HFFc6 (cell line): ENCODE results near the gene NCKAP5. TPM values are rescaled to one million over a fixed set of nuclear protein-coding genes. Genes with fewer than 3 reads are reported as not detected.

Experiments used
- DNase-seq: peaks from one replicate; pipeline ENCODE4 v3.0.0-alpha.2; 2018
- H3K27ac Mint-ChIP-seq: 2 replicates; pipeline ENCODE4 v1.8.0; 2020; ENCODE audit warnings: mild to moderate bottlenecking, mixed read lengths
- H3K27me3 Mint-ChIP-seq: 2 replicates; pipeline ENCODE4 v1.8.0; 2021; ENCODE audit warnings: mild to moderate bottlenecking, moderate library complexity, mixed read lengths; ENCODE audit not compliant: insufficient read depth
- H3K36me3 Mint-ChIP-seq: 2 replicates; pipeline ENCODE4 v1.8.0; 2021; ENCODE audit warnings: low read depth, mixed read lengths
- H3K4me1 Mint-ChIP-seq: 2 replicates; pipeline ENCODE4 v1.8.0; 2020; ENCODE audit warnings: low read depth, mixed read lengths
- H3K4me3 Mint-ChIP-seq: 2 replicates; pipeline ENCODE4 v1.8.0; 2020; ENCODE audit warnings: mild to moderate bottlenecking, moderate library complexity, mixed read lengths
- H3K9me3 Mint-ChIP-seq: 2 replicates; pipeline ENCODE4 v1.8.0; 2020; ENCODE audit warnings: mild to moderate bottlenecking, mixed read lengths
- total RNA-seq, 6 experiments: library from RNA; stranded (reverse); fragmentation: NEBNext Ultra II Directional; extraction: Animal tissue kit (Norgen Biotek cat#: 25700); gene quantifications; 2 replicates in 1 of 6; 3 replicates in 5 of 6; pipeline ENCODE4 v1.2.3, GENCODE V29; 2021
- TF ChIP-seq, protein P1 (sequence below): fragments of 200-600 bp; sonication (generic); IDR thresholded peaks from 2 replicates; pipeline ENCODE4 v1.5.0; 2021; ENCODE audit warnings: antibody characterized with exemption, mild to moderate bottlenecking

The NCKAP5 gene
- total RNA-seq, 6 experiments from 2014 or later, result 0.31 to 4.0 (median 3.1) TPM

DNA sequence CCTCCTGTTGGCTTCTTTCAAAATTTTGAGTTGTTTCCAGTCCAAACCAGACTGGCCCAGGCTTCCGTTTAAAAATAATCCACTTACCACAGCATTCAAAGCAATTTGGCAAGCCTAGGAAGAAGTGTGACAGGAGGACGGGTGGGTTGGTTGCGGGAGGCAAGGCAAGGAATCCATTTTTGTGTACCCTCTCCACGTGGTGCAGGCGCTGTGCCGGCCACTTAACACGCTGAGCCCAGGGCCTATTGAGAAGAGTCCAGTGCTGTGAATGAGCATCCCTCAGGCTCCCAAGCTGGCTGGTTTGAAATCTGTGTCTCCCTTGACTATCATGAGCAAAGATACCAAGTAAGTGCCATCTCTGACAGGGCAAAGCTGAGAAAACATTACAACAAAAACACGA lies 160.9 kb downstream of the NCKAP5 start:
- Mint-ChIP-seq H3K9me3 (no peaks in the 10 kb centered on the region), H3K27ac (no peak overlapping the region), H3K36me3 (no peaks in the 10 kb centered on the region), H3K4me3 (no peak overlapping the region), H3K27me3 (peaks cover 2% of the 10 kb centered on the region), H3K4me1 (peaks cover 22% of the 10 kb centered on the region; the same call in 1 of the 2 replicates)
- DNase-seq, result no peak
- TF ChIP-seq, protein P1, sequence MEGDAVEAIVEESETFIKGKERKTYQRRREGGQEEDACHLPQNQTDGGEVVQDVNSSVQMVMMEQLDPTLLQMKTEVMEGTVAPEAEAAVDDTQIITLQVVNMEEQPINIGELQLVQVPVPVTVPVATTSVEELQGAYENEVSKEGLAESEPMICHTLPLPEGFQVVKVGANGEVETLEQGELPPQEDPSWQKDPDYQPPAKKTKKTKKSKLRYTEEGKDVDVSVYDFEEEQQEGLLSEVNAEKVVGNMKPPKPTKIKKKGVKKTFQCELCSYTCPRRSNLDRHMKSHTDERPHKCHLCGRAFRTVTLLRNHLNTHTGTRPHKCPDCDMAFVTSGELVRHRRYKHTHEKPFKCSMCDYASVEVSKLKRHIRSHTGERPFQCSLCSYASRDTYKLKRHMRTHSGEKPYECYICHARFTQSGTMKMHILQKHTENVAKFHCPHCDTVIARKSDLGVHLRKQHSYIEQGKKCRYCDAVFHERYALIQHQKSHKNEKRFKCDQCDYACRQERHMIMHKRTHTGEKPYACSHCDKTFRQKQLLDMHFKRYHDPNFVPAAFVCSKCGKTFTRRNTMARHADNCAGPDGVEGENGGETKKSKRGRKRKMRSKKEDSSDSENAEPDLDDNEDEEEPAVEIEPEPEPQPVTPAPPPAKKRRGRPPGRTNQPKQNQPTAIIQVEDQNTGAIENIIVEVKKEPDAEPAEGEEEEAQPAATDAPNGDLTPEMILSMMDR, result no peak

DNA sequence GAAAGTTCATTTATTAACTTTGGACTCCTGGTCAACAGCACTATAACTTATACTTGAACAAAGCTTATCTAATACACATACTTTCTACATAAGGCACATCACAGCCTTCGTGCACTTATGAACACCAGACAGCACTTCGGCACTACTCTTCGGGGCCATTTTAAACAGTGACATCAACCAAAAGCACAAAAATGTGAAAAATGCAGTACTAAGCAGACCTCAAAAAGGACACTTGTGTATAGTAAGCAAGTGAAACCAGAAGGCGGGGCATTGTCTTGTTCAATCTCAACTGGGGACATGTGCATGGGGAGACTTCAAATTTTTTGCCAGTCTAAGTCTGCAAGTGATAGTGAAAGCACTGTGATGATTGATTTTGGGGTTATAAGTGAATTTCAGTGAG lies 163.0 kb downstream of the NCKAP5 start:
- peaks cover 3% of the 10 kb centered on the region for H3K27me3 Mint-ChIP-seq
- H3K36me3 Mint-ChIP-seq, result no peaks in the 10 kb centered on the region
- TF ChIP-seq, protein P1, result no peak
- no peaks in the 10 kb centered on the region for H3K9me3 Mint-ChIP-seq
- no peak overlapping the region for H3K4me3 Mint-ChIP-seq
- H3K27ac Mint-ChIP-seq, result no peak overlapping the region
- peaks cover 15% of the 10 kb centered on the region; the same call in 1 of the 2 replicates for H3K4me1 Mint-ChIP-seq
- no peak for DNase-seq

DNA sequence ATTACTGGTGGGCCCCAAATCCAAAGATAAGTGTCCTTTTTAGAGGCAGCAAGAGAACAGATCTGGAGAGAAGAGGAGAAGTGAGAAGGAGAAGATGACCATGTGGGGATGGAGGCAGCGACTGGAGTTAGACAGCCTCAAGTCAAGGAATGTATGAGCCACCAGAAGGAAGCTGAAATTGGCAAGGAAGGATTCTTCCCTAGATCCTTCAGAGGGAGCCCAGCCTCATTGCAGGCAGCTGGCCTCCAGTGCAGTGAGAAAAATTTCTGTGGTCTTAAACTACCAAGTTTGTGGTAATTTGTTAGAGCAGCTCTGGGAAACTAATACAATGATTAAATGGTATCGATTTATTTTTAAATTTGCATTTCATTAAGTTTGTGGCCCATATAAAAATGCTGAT lies 167.9 kb downstream of the NCKAP5 start:
- DNase-seq, result no peak
- H3K27me3 Mint-ChIP-seq, result peaks cover 5% of the 10 kb centered on the region
- no peaks in the 10 kb centered on the region for H3K36me3 Mint-ChIP-seq
- H3K4me1 Mint-ChIP-seq, result peaks cover 6% of the 10 kb centered on the region; the same call in 1 of the 2 replicates
- H3K27ac Mint-ChIP-seq, result no peak overlapping the region
- H3K9me3 Mint-ChIP-seq, result no peaks in the 10 kb centered on the region
- H3K4me3 Mint-ChIP-seq, result no peak overlapping the region
- TF ChIP-seq, protein P1, result no peak

DNA sequence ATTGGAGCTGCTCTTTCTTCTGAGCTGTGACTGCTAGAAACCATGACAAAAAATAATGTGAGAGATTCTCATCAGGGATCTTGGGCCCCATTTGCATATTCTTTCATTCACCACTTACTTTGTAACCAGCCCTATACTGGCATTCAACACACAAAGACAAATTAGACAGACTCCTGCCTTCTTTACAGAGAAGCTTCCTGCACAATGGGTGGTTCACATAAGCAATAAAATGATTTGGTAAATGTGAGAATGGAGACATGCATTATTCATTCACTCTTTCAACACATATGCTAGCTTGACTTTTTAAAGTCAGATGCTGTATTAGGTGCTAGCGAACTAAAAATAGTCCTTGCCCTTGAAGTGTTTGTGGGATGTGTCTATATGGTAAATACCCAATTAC lies 174.4 kb downstream of the NCKAP5 start:
- DNase-seq, result no peak
- TF ChIP-seq, protein P1, result no peak
- Mint-ChIP-seq H3K4me3 (no peak overlapping the region), H3K36me3 (no peaks in the 10 kb centered on the region; the same call in 1 of the 2 replicates), H3K9me3 (peaks cover 3% of the 10 kb centered on the region; the same call in 1 of the 2 replicates), H3K27ac (no peak overlapping the region), H3K27me3 (peaks cover under 1% of the 10 kb centered on the region; the same call in 1 of the 2 replicates), H3K4me1 (peaks cover 18% of the 10 kb centered on the region)

DNA sequence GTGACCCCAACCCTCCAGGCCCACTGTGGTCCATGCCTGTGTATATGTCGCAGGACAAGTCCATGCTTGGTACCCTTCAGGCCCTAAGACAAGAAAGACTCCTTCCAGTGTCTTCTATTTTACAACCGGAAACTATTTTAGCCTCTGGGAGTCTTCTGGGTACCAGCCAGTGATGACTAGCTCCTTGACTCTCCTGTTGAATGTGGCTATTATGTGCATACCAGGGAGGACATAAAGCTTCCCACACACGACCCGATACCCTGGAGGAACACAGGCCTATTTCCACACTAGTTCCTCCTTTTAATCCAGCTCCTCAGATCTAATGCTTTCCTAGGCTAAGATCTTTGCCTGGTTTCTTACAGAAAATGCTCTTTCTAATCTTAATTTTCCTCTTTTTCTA lies 178.1 kb downstream of the NCKAP5 start:
- H3K27me3 Mint-ChIP-seq, result no peaks in the 10 kb centered on the region
- DNase-seq, result peak; percentile 20
- peaks cover 18% of the 10 kb centered on the region for H3K4me1 Mint-ChIP-seq
- H3K9me3 Mint-ChIP-seq, result peaks cover 10% of the 10 kb centered on the region
- TF ChIP-seq, protein P1, result no peak
- no peak overlapping the region; the same call in 1 of the 2 replicates for H3K4me3 Mint-ChIP-seq
- peak overlapping the region; percentile 69 for H3K27ac Mint-ChIP-seq
- H3K36me3 Mint-ChIP-seq, result no peaks in the 10 kb centered on the region; the same call in none of the 2 replicates
